GM21717 (cell line): ENCODE measurements around the gene KRT2.

Experiments
- ATAC-seq: cut with Tn5 transposase; IDR thresholded peaks from one replicate; pipeline ENCODE4 v1.9.1; 2021; ENCODE audit warnings: mild to moderate bottlenecking, moderate library complexity; ENCODE audit not compliant: unreplicated experiment

Gene KRT2

GRCh38 chr12:52667509-52667908, 15.5 kb upstream of the KRT2 start:
- no peak for ATAC-seq

DNA sequence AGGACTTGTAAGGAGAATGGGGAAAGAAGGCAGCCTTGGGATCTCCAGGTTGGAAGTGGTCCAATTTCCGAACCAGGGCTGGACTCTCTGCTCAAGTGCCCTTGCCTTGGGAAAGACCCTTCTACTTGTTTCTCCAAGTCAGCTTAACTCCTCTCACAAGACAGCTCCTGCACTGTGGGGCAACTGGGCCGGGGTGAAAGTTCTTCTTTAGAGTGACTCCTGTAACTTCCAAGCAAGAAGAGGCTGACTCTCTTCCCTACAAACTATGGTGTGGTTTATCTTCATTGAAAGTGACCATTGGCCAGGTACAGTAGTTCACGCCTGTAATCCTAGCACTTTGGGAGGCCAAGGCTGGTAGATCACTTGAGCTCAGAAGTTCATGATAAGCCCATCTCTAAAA, 14.5 kb upstream of the KRT2 start:
- ATAC-seq: no peak

DNA sequence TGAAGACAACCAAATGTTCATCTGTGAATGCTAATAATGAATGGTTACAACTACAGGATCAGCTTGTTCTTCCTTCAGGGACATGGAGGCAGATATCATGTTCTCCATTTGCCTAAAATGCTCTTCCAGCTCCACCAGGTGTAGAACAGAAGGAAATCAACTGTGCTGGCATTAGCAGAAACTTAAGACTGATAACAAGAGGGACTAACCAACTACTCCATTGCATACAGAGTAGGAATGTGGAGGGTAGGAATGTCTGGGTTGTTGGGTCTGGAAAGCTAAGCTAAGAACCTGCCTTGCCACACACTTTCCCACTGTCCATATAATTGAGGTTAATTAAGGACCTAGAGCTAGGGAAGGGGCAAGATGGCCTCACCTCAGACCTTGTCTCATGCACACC, 11.4 kb upstream of the KRT2 start:
- no peak for ATAC-seq

- ATAC-seq: no peak
Measured at GRCh38 chr12:52662918-52663229, 10.9 kb upstream of the KRT2 start.

- no peak for ATAC-seq
Measured at GRCh38 chr12:52662093-52662917, 10.3 kb upstream of the KRT2 start.

GRCh38 chr12:52661668-52662067, 9.7 kb upstream of the KRT2 start:
- ATAC-seq: no peak

GRCh38 chr12:52660934-52661499, 9.0 kb upstream of the KRT2 start:
- ATAC-seq: no peak

- ATAC-seq: no peak
Measured at GRCh38 chr12:52659951-52660350, 7.9 kb upstream of the KRT2 start.

DNA sequence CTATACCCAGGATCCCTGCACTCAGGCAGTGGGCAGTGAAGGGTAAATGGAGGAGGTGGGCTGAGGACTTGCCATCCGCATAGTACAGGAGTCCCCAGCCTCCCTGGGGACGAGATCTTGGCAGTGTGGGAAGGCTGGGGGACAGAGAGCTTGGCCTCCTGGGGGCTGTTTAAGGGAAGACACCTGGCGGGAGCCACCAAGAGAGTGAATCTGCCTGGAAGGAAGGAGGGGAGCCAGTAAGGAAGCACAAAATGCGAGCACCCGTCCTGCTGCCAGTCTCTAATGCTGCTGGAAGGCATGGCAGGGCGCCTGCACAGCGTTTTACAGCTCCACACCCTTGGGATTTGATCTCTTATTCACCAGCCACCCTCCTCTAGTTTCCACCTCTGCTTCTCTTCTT, 7.4 kb upstream of the KRT2 start:
- no peak for ATAC-seq

DNA sequence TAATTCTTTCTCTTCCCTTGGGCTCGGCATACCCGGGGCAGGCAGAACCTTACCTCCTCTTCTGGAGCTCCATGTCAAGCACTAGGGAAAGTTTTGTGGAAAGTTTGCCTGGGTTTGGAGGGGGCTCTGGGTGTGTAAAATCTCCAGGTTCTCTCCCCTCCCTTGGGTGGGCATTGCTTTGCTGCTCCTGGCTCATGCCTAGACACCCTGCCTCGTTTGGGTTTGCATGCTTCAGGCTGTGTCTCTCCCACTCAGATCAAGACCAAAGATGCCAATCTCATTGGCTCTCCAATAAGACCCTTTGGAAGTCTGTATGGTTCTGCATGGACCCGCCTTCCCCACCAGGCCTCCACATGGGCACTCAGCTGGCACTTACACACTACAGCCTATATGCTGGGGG, 6.2 kb upstream of the KRT2 start:
- no peak for ATAC-seq

DNA sequence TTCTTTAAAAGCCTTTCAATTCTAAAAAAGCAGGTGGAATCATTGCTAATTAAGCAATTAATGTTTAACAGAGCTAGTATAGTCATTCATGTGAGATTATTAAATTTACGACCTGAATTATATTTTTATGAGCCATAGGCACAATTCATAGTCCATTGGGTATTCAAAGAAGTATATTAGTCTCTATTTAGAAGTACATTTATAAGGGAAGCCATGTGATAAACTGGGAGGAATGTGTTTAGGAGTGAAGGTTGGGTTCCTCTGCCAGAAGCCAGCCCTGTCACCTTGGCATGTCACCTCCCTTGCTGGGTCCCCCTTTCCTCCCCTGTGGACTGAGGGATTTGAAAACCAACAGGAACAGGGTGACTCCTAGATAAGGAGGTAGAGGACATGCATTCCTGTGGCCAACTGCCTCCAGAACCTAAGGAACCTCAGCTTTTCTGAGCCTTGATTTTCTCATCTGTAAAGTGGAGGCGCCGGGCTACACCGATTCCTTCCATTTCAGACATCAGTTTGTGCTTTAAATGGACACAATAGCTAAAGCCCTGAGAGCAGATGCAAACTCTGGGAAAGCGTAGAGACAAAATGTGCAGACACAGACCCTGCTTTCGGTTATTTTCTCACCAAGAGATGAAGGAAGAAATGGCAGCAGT, 5.4 kb upstream of the KRT2 start:
- no peak for ATAC-seq

DNA sequence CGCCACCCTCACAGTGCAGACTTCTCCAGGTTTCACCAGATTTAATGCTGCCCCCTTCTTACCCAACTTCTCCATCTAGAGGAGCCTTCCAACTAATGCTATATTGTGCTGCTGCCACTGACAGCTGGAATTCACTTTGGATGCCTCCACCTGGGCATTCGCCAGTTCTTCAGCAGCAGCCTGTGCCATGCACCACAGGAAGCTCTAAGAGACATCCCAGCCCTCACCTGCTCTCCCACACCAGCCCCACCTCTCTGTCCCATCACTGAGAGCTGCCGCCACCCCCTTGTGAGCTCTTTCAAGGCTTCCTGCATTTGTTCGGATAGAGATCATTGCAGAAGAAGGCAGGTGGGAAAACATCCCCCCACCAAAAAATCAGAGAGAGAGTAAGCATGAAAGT, 4.6 kb upstream of the KRT2 start:
- no peak for ATAC-seq

GRCh38 chr12:52655720-52656124, 3.7 kb upstream of the KRT2 start:
- no peak for ATAC-seq

- no peak for ATAC-seq
Measured at GRCh38 chr12:52655251-52655650, 3.2 kb upstream of the KRT2 start.

DNA sequence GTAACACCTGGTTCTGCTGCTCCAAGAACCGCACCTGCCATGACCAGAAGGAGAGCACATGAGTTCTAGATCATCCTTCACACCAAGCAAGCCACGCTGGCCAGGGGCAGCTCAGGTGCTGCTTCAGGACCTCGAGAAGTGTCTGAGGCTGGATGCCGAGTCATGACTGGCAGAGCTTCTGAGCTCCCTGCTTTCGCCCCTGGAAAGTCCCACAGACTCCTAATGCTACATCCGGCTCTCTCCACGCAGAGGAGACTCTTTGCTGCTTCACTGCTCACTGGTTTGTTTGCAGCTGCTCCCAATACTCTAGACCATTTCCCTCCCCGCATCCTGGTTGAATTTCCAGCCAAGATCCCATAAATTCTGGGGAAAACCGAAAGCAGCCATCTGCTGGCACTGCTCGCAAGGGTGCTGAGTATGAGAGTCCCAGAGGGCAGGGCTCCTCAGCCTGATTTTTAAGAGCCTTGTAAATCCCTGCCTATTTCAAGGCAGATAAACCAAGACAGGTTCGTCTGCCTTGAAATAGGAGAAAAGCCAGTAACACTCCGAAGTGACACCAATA, 1.4 kb downstream of the KRT2 start:
- no peak for ATAC-seq

DNA sequence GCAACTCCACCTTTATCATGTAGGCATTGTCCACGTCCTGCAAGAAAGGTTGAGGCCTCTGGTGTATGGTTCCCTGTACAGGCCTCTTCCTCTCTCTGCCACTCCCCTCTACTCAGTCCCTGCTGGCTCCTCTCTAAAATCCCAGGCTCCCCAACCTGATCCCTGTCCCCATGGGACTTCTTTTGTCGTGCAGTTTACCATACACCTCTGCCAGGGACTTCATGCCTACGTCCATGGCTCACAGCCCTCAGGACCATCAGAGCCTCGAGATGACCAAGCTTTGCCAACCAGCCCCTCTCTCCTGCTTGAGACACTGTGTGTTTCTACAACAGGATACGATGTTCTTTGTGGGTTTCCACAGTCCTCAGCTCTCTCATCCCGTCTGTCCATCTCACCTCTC, 2.9 kb downstream of the KRT2 start:
- ATAC-seq: no peak

- ATAC-seq: no peak
Measured at GRCh38 chr12:52648012-52648550, 3.9 kb downstream of the KRT2 start.

DNA sequence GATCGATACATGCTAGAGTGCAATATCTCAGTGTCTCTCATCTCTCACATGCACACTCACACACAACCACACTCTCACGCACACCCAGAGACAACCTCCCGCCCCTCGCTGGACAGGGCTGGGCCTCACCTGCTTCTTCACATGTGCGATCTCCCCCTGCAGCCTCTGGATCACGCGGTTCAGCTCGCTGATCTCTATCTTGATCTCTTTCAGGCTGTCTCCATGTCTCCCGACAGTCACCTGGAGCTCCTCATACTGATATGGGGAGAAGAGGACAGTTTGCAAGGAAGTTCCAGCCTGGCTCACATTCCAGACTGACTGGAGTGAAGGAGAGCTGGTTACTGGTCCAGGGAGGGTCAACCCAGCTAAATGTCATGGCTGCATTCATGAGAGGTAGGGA, 4.4 kb downstream of the KRT2 start:
- ATAC-seq: no peak

GRCh38 chr12:52646613-52647012, 5.4 kb downstream of the KRT2 start:
- ATAC-seq: no peak

DNA sequence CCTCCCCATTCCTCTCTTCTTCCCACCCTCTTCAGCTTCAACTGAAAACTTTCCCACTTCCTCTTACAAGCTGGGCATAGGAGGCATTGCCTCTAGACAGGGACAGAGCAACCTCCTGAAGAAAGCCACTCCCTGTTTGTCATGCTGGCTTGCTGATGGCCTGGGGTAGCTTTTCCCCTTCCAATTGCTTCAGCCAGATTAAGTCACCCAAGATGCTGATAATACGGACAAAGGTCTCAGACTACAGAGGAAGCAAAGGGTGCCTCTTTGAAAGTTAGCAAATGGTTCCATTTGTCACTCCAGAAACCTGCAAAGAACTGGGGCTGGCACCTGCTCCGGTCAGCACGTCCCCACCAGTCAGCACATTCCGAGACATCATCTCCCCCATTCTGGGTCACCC, 6.0 kb downstream of the KRT2 start:
- no peak for ATAC-seq

DNA sequence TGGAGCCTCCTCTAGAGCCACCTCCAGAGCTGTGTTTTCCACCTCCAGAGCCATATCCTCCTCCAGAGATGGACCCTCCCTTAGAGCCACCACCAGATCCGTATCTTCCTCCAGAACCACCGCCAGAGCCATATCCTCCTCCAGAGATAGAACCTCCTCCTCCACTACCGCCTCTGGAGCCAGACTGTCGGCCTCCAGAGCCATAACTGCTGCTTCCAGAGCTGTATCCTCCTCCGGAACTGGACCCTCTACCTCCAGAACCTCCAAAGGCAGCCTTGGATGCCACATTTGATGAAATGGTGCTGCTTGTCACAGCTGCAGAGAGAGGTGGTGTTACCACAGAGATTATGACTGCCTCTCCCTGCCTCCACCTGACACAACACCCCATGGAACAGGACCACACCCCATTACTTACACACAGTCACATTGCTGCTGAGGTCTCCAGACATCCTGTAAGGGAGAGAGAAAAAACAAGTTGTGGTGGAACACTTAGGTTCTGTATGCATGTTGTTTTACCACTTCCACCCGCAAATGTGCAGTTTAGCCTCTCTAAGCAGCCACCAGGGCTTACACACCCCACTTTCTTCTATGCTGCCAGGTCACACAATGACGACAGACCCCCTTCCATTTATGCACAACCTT, 6.8 kb downstream of the KRT2 start:
- no peak for ATAC-seq

DNA sequence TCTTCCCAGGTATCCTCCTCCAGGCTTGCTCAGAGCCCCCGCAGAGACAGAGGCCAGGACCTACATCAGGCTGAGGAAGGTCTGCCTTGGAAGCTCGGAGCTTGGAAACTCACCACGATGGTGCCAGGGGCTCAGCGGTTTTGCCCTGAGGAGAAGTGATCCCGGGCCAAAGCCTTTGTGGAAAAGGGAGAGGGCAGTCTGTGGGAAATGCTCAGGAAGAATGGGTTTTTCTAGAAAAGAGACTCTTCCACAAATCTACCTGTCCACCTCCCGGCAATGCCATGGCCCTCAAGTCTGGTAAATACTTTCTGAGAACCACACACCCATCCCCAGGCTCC, 8.0 kb downstream of the KRT2 start:
- ATAC-seq: no peak
